CD4-positive, alpha-beta T cell (primary cell): Measurements from ENCODE around the gene POC1B. TPM values are rescaled to one million over a fixed set of nuclear protein-coding genes. Genes with fewer than 3 reads are reported as not detected.

ENCODE experiments used
- ATAC-seq: fragments of 200-7000 bp; cut with Tn5 transposase; one replicate; pipeline ENCODE4 v1.10.0; 2022; ENCODE audit warnings: mild to moderate bottlenecking; ENCODE audit not compliant: poor library complexity
- CTCF ChIA-PET: fragments of 350-600 bp; sonication (Branson Sonifier 250); formaldehyde crosslinking; loops from one replicate; lab custom pipeline; 2021; ENCODE audit warnings: antibody characterized with exemption, inconsistent platforms; lab: Charles Lee
- POLR2A ChIA-PET: fragments of 350-600 bp; sonication (Branson Sonifier 250); formaldehyde crosslinking; loops from one replicate; lab custom pipeline; 2021; ENCODE audit warnings: antibody characterized with exemption, inconsistent platforms; lab: Charles Lee
- DNase-seq, 14 experiments: peaks; one replicate each; pipeline ENCODE4 v3.0.0-alpha.2; 2013 to 2020; ENCODE audit warnings: mixed read lengths in 2 of 14
- H3K27ac ChIP-seq, 2 donors: one replicate each; pipeline versions ENCODE4 v1.5.1 to v1.7.0; 2013; ENCODE audit warnings: low read length in 2 of 2, low read depth in 1 of 2, mild to moderate bottlenecking in 1 of 2
- H3K27me3 ChIP-seq, 2 experiments: 1 replicate in 1 of 2; 2 replicates in 1 of 2; pipeline versions ENCODE4 v1.6.1 to v1.7.0; 2013; ENCODE audit warnings: low read length in 2 of 2, control low read depth in 1 of 2, mild to moderate bottlenecking in 1 of 2, moderate library complexity in 1 of 2; ENCODE audit not compliant: insufficient read depth in 2 of 2, control insufficient read depth in 1 of 2
- H3K36me3 ChIP-seq: one replicate; pipeline ENCODE4 v1.6.1; 2013; ENCODE audit warnings: low read length, control low read depth; ENCODE audit not compliant: insufficient read depth
- H3K4me1 ChIP-seq: one replicate; pipeline ENCODE4 v1.6.1; 2013; ENCODE audit warnings: low read length, control low read depth; ENCODE audit not compliant: insufficient read depth
- H3K4me3 ChIP-seq: one replicate; pipeline ENCODE4 v1.5.1; 2013; ENCODE audit warnings: mild to moderate bottlenecking, low read length, moderate library complexity
- H3K9me3 ChIP-seq, 2 experiments: 1 replicate in 1 of 2; 2 replicates in 1 of 2; pipeline versions ENCODE4 v1.6.1 to v1.7.0; 2013; ENCODE audit warnings: low read length in 2 of 2, mild to moderate bottlenecking in 2 of 2, control low read depth in 1 of 2, moderate library complexity in 1 of 2; ENCODE audit not compliant: control insufficient read depth in 1 of 2, insufficient read depth in 1 of 2
- H3K27ac Mint-ChIP-seq: one replicate; pipeline ENCODE4 v1.8.0; 2020; ENCODE audit warnings: mixed read lengths
- H3K27me3 Mint-ChIP-seq: one replicate; pipeline ENCODE4 v1.8.0; 2021; ENCODE audit warnings: mixed read lengths
- H3K36me3 Mint-ChIP-seq: one replicate; pipeline ENCODE4 v1.8.0; 2021; ENCODE audit warnings: low read depth, mixed read lengths
- H3K4me1 Mint-ChIP-seq: one replicate; pipeline ENCODE4 v1.8.0; 2021; ENCODE audit warnings: low read depth, mixed read lengths
- H3K4me3 Mint-ChIP-seq: one replicate; pipeline ENCODE4 v1.8.0; 2020; ENCODE audit warnings: mild to moderate bottlenecking, mixed read lengths
- H3K9me3 Mint-ChIP-seq: one replicate; pipeline ENCODE4 v1.8.0; 2020; ENCODE audit warnings: mixed read lengths
- CTCF ChIP-seq: fragments of 200-600 bp; IDR thresholded peaks from one replicate; pipeline ENCODE4 v1.8.0; 2022; ENCODE audit warnings: antibody characterized with exemption, mild to moderate bottlenecking
- intact Hi-C, 2 experiments: fragments of 100-400 bp; cut with DNase I in 1 of 2; cut with micrococcal nuclease in 1 of 2; formaldehyde crosslinking; loops; one replicate each; pipeline versions ENCODE4 v1.15.1 to v1.9.0; 2023 to 2025; cut with DNase I, micrococcal nuclease
- total RNA-seq, 174 experiments: library from RNA in 2 of 174; stranded (reverse) in 2 of 174; gene quantifications; one replicate each; pipeline ENCODE4 v1.2.3 and lab custom pipeline; 2021 to 2026

Gene POC1B
- total RNA-seq, 2 experiments from 2014 or later: 14.9 to 16.2 TPM

GRCh38 chr12:89424389-89424788, 101.5 kb downstream of the POC1B start:
- intact Hi-C loops: no loop called here
- H3K4me3 Mint-ChIP-seq: no peak overlapping the region
- ChIA-PET CTCF (no interaction called here), POLR2A (no interaction called here)
- H3K27me3 Mint-ChIP-seq: no peaks in the 10 kb centered on the region
- no peak for DNase-seq
- H3K4me3 ChIP-seq: no peak overlapping the region
- peaks cover 28% of the 10 kb centered on the region for H3K36me3 Mint-ChIP-seq
- peaks cover 21% of the 10 kb centered on the region for H3K4me1 Mint-ChIP-seq
- H3K27me3 ChIP-seq: no peaks in the 10 kb centered on the region
- TF ChIP-seq CTCF: no peak
- peaks cover 13% of the 10 kb centered on the region for H3K4me1 ChIP-seq
- H3K27ac ChIP-seq: no peak overlapping the region
- H3K27ac Mint-ChIP-seq: no peak overlapping the region
- H3K9me3 Mint-ChIP-seq: no peaks in the 10 kb centered on the region
- no peaks in the 10 kb centered on the region for H3K9me3 ChIP-seq
- no peak for ATAC-seq
- peaks cover 3% of the 10 kb centered on the region for H3K36me3 ChIP-seq

GRCh38 chr12:89421092-89421835, 104.6 kb downstream of the POC1B start:
- no peaks in the 10 kb centered on the region for H3K4me1 Mint-ChIP-seq
- no peak for DNase-seq
- H3K4me1 ChIP-seq: no peaks in the 10 kb centered on the region
- intact Hi-C loops: no loop called here
- no peak overlapping the region for H3K27ac ChIP-seq
- H3K27me3 ChIP-seq: no peaks in the 10 kb centered on the region
- no peaks in the 10 kb centered on the region for H3K9me3 Mint-ChIP-seq
- H3K27me3 Mint-ChIP-seq: no peaks in the 10 kb centered on the region
- H3K4me3 Mint-ChIP-seq: no peak overlapping the region
- ChIA-PET CTCF (no interaction called here), POLR2A (no interaction called here)
- no peaks in the 10 kb centered on the region for H3K9me3 ChIP-seq
- TF ChIP-seq CTCF: no peak
- peaks cover 3% of the 10 kb centered on the region for H3K36me3 ChIP-seq
- no peak overlapping the region for H3K27ac Mint-ChIP-seq
- H3K4me3 ChIP-seq: no peak overlapping the region
- H3K36me3 Mint-ChIP-seq: peaks cover 28% of the 10 kb centered on the region
- ATAC-seq: no peak

GRCh38 chr12:89418228-89418910, 107.5 kb downstream of the POC1B start:
- Mint-ChIP-seq H3K9me3 (no peaks in the 10 kb centered on the region), H3K4me1 (no peaks in the 10 kb centered on the region), H3K27me3 (no peaks in the 10 kb centered on the region), H3K4me3 (no peak overlapping the region), H3K27ac (no peak overlapping the region), H3K36me3 (peaks cover 11% of the 10 kb centered on the region)
- no peak for TF ChIP-seq CTCF
- intact Hi-C loops: no loop called here
- Histone ChIP-seq H3K27ac (no peak overlapping the region), H3K4me1 (no peaks in the 10 kb centered on the region), H3K27me3 (no peaks in the 10 kb centered on the region), H3K4me3 (no peak overlapping the region), H3K36me3 (no peaks in the 10 kb centered on the region), H3K9me3 (no peaks in the 10 kb centered on the region)
- CTCF ChIA-PET: no interaction called here
- POLR2A ChIA-PET: no interaction called here
- ATAC-seq (no peak), DNase-seq (peak in 1 of 14 experiments; percentile 16)
